HepG2 (cell line): Measurements from ENCODE around the gene PGPEP1. TPM values are rescaled to one million over a fixed set of nuclear protein-coding genes. Genes with fewer than 3 reads are reported as not detected.

Experiments
- ATAC-seq: fragments of 200-7000 bp; cut with Tn5 transposase; 3 replicates; pipeline ENCODE4 v1.9.1; 2020; ENCODE audit warnings: mild to moderate bottlenecking, moderate library complexity
- BruUV-seq: library from RNA; stranded (reverse); fragments of 400-500 nt; replicated peaks from 2 replicates; lab custom pipeline; 2021; lab: Mats Ljungman, UMichigan
- CTCF ChIA-PET: fragments of 300-600 bp; formaldehyde crosslinking; extraction: SDS; loops from one replicate; lab custom pipeline; 2021; ENCODE audit warnings: low total read pairs, inconsistent platforms, low intra/inter-chr PET ratio; lab: Yijun Ruan, JAX
- POLR2A ChIA-PET: fragments of 350-600 bp; sonication (Branson Sonifier 250); formaldehyde crosslinking; loops from one replicate; lab custom pipeline; 2020; ENCODE audit warnings: antibody characterized with exemption, inconsistent platforms; lab: Yijun Ruan, JAX
- DNase-seq: peaks from one replicate; pipeline ENCODE4 v3.0.0-alpha.2; 2015; ENCODE audit warnings: low spot score
- FAIRE-seq: peaks from 3 replicates; lab custom pipeline; 2011; peaks lifted over from hg19 to GRCh38; lab: Jason Lieb, UNC
- H2AFZ ChIP-seq: one replicate; pipeline ENCODE4 v1.6.1; 2011; ENCODE audit warnings: low read length, inconsistent platforms
- H3K27ac ChIP-seq: fragments of 300-600 bp; 3 replicates; pipeline ENCODE4 v1.8.0; 2011; ENCODE audit warnings: mixed run types, mild to moderate bottlenecking, mixed read lengths, low read length, inconsistent platforms; ENCODE audit not compliant: insufficient read depth; ENCODE audit errors: extremely low read length
- H3K27me3 ChIP-seq, 2 experiments: fragments of 200-600 bp in 1 of 2; 2 replicates in 1 of 2; 3 replicates in 1 of 2; pipeline versions ENCODE4 v1.6.0 to v1.8.0; 2011; ENCODE audit warnings: low read length in 2 of 2, mild to moderate bottlenecking in 2 of 2, moderate library complexity in 2 of 2, inconsistent platforms in 1 of 2; ENCODE audit not compliant: insufficient read depth in 2 of 2, control insufficient read depth in 1 of 2
- H3K36me3 ChIP-seq, 2 experiments: fragments of 200-600 bp in 1 of 2; replicated peaks in 1 of 2; 2 replicates in 1 of 2; 3 replicates in 1 of 2; pipeline versions ENCODE4 v1.5.1 to v1.8.0; 2011; ENCODE audit warnings: low read length in 2 of 2, inconsistent platforms in 1 of 2; ENCODE audit not compliant: insufficient read depth in 2 of 2, control insufficient read depth in 1 of 2
- H3K4me1 ChIP-seq: 2 replicates; pipeline ENCODE4 v1.5.1; 2012; ENCODE audit warnings: low read length, inconsistent platforms; ENCODE audit not compliant: insufficient read depth
- H3K4me2 ChIP-seq: 2 replicates; pipeline ENCODE4 v1.6.0; 2011; ENCODE audit warnings: low read depth, low read length, inconsistent platforms
- H3K4me3 ChIP-seq, 3 experiments: fragments of 200-600 bp in 1 of 3; sonication (generic), shearing (Covaris generic) in 1 of 3; replicated peaks in 1 of 3; 2 replicates each; pipeline ENCODE4 v1.5.1; 2011 to 2016; ENCODE audit warnings: low read length in 3 of 3, inconsistent platforms in 2 of 3, low read depth in 2 of 3, mild to moderate bottlenecking in 2 of 3, control low read depth in 1 of 3, mixed read lengths in 1 of 3; ENCODE audit not compliant: insufficient read depth in 1 of 3
- H3K79me2 ChIP-seq: one replicate; pipeline ENCODE4 v1.6.1; 2011; ENCODE audit warnings: low read length, inconsistent platforms; ENCODE audit not compliant: insufficient read depth
- H3K9ac ChIP-seq: 2 replicates; pipeline ENCODE4 v1.6.0; 2011; ENCODE audit warnings: mild to moderate bottlenecking, low read depth, low read length, inconsistent platforms; ENCODE audit not compliant: insufficient read depth
- H3K9me3 ChIP-seq: 2 replicates; pipeline ENCODE4 v1.5.1; 2012; ENCODE audit warnings: mild to moderate bottlenecking, low read length
- H4K20me1 ChIP-seq: 2 replicates; pipeline ENCODE4 v1.6.0; 2011; ENCODE audit warnings: inconsistent platforms, mild to moderate bottlenecking, low read length, moderate library complexity; ENCODE audit not compliant: insufficient read depth
- AHR ChIP-seq: IDR thresholded peaks from 2 replicates; pipeline ENCODE4 v1.6.1; 2018; ENCODE audit warnings: missing genetic modification reagents, missing compliant biosample characterization
- FOXK1 ChIP-seq: sonication (generic); formaldehyde crosslinking; IDR thresholded peaks from 2 replicates; pipeline ENCODE4 v1.4.0; 2020; ENCODE audit warnings: low read depth, missing genetic modification reagents, borderline replicate concordance
- JUN ChIP-seq: sonication (generic); formaldehyde crosslinking; IDR thresholded peaks from 2 replicates; pipeline ENCODE4 v1.4.0; 2020; ENCODE audit warnings: mild to moderate bottlenecking, missing genetic modification reagents
- NR3C1 ChIP-seq: sonication (generic); formaldehyde crosslinking; IDR thresholded peaks from 2 replicates; pipeline ENCODE4 v1.4.0; 2020; ENCODE audit warnings: missing genetic modification reagents
- RBFOX2 ChIP-seq: fragments of 200-400 bp; formaldehyde crosslinking; IDR thresholded peaks from 2 replicates; pipeline ENCODE4 v1.6.1; 2017; ENCODE audit warnings: low read depth, mild to moderate bottlenecking, low read length
- SP4 ChIP-seq: sonication (generic); formaldehyde crosslinking; IDR thresholded peaks from 2 replicates; pipeline ENCODE4 v1.8.1; 2023; ENCODE audit warnings: mild to moderate bottlenecking, missing genetic modification reagents
- ZNF326 ChIP-seq: sonication (generic); formaldehyde crosslinking; IDR thresholded peaks from 2 replicates; pipeline ENCODE4 v1.4.0; 2020; ENCODE audit warnings: missing genetic modification reagents, borderline replicate concordance
- ZNF446 ChIP-seq: sonication (generic); formaldehyde crosslinking; IDR thresholded peaks from 2 replicates; pipeline ENCODE4 v1.5.0; 2020; ENCODE audit warnings: mild to moderate bottlenecking, missing genetic modification reagents
- ZNF530 ChIP-seq: sonication (generic); formaldehyde crosslinking; IDR thresholded peaks from 2 replicates; pipeline ENCODE4 v1.5.0; 2020; ENCODE audit warnings: low read depth, mild to moderate bottlenecking, missing genetic modification reagents
- ZSCAN12 ChIP-seq: sonication (generic); formaldehyde crosslinking; IDR thresholded peaks from 2 replicates; pipeline ENCODE4 v1.9.0; 2021; ENCODE audit warnings: mild to moderate bottlenecking, missing genetic modification reagents
- WGBS: methylation state at CpG from one replicate; pipeline ENCODE4 v1.1.6; 2017; ENCODE audit warnings: low lambda C conversion rate; 5-methylcytosine and 5-hydroxymethylcytosine counted together
- in situ Hi-C: cut with HindIII; loops from 2 replicates; pipeline ENCODE4 v1.10.0; 2017; ENCODE audit warnings: low pct_unique_long_range_greater_than_20kb; ENCODE audit not compliant: extremely low pct_ligation_motif_present
- intact Hi-C: fragments of 100-400 bp; cut with micrococcal nuclease; formaldehyde crosslinking; loops from one replicate; pipeline ENCODE4 v1.10.0; 2022; ENCODE audit not compliant: unreplicated experiment
- polyA plus RNA-seq, 8 experiments: library from polyadenylated mRNA; depleted of rRNA in 3 of 8; stranded (reverse) in 7 of 8; unstranded in 1 of 8; fragments of >200 nt; fragmentation: Illumina TruSeq in 4 of 8; extraction: Trizol in 4 of 8; gene quantifications; 2 replicates each; pipeline versions ENCODE4 v1.2.1 to v1.2.3, GENCODE V29; 2011 to 2016; ENCODE audit warnings: low read depth in 4 of 8, missing spikeins in 1 of 8, mixed read lengths in 1 of 8; ENCODE audit not compliant: insufficient read depth in 1 of 8
- total RNA-seq, 5 experiments: library from RNA; depleted of rRNA; stranded (reverse); fragments of >200 nt; fragmentation: Illumina TruSeq; extraction: Trizol; gene quantifications; 2 replicates each; pipeline ENCODE4 v1.2.3, GENCODE V29; 2016; ENCODE audit warnings: low read depth in 1 of 5
- TF ChIP-seq, protein P1 (sequence below): IDR thresholded peaks from 2 replicates; pipeline ENCODE4 v1.6.1; 2012; ENCODE audit warnings: low read length, improper control_type of control experiment
- TF ChIP-seq, protein P2 (sequence below), 2 experiments: sonication (generic) in 1 of 2; formaldehyde crosslinking in 1 of 2; IDR thresholded peaks; 2 replicates each; pipeline versions ENCODE4 v1.6.1 to v1.9.0; 2014 to 2022; ENCODE audit warnings: antibody characterized with exemption in 1 of 2, borderline replicate concordance in 1 of 2, inconsistent platforms in 1 of 2, low read depth in 1 of 2, missing genetic modification reagents in 1 of 2

Gene PGPEP1
- total and polyA plus RNA-seq, 2 of the 13 experiments (the other 11 are each of a cell fraction or from before 2014, with no cell fraction given), result 53.1 to 56.6 TPM

DNA sequence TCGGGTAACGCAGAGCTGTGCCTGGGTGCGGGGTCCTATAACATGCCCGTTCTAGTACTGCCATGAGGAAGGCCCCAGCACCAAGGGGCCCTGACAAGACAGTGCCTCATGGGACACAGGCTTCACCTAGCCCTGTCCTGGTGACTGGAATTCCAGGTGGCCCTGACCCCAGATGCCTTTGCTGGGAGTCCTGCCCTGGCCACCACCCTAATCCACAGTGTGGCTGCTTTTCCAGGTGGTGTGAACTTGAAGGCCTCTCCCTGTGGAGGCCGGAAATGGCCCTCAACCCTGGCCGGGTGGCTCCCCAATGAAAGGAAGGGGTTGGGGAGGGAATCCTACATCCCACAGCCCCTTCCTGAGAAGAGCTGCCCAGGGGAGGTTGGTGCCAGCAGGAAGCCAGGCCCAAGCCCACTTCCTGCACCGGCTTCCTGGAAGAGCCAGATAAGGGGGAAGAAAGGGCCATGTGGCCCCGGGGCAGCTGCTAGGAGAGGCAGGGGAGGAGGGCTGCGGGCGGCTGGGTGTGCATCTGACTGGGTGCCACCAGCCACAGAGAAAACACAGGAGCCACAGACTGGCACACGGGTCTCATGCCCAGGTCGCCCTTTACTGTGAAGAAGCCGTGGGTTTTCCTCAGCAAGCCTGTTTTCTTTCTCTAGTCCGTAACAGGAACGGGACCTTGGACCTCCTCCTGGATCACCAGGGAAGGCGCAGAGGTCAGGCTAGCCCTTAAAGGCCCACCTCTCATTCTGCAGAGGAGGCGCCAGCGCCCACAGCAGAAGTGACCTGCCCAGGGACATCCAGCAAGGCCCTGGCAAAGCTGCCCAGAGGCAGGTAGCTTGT is 22.2 kb upstream of the PGPEP1 start:
- BruUV-seq, result no TSS peak
- Histone ChIP-seq H3K9me3 (no peaks in the 10 kb centered on the region), H2AFZ (no peak overlapping the region), H3K4me2 (peak overlapping the region; percentile 69), H3K9ac (peak overlapping the region; percentile 62), H3K4me1 (peaks cover 86% of the 10 kb centered on the region), H3K27me3 (no peaks in the 10 kb centered on the region), H3K27ac (peak overlapping the region; percentile 92), H3K4me3 (peak overlapping the region; percentile 20 to 60 (median 37); a peak in 5 of 6 replicates), H3K79me2 (peaks cover 23% of the 10 kb centered on the region), H3K36me3 (peaks cover 0 to 4% of the 10 kb centered on the region in 2 experiments; a peak in 2 of 5 replicates), H4K20me1 (no peaks in the 10 kb centered on the region)
- WGBS, result 57% methylated on average over 4 of the region's 18 CpGs
- intact Hi-C loops, result loop anchor here (1.0 kb wide), 1 partner anchor 14 kb away; no protein-coding TSS in a partner anchor
- peak; percentile 54 for DNase-seq
- in situ Hi-C loops, result no loop called here
- ChIA-PET POLR2A (interaction anchor here (0.7 to 11.4 kb wide), 11 partner anchors 10 to 103 kb away, joined by 3 to 278 read pairs (median 4); partner anchors contain the start of genes GDF15, IQCN and JUND), CTCF (no interaction called here)
- peak; percentile 56 for FAIRE-seq
- ATAC-seq, result peak; percentile 14
- 0 out of 2 replicates have a peak, but pooled peaks have one; percentile 31 for TF ChIP-seq SP4 (CRISPR knock-in tag)
- TF ChIP-seq ZNF530 (CRISPR knock-in tag), result no peak
- TF ChIP-seq ZNF446 (CRISPR knock-in tag), result no peak
- no peak for TF ChIP-seq NR3C1
- 0 out of 2 replicates have a peak, but pooled peaks have one; percentile 52 for TF ChIP-seq ZNF326
- TF ChIP-seq, protein P1, sequence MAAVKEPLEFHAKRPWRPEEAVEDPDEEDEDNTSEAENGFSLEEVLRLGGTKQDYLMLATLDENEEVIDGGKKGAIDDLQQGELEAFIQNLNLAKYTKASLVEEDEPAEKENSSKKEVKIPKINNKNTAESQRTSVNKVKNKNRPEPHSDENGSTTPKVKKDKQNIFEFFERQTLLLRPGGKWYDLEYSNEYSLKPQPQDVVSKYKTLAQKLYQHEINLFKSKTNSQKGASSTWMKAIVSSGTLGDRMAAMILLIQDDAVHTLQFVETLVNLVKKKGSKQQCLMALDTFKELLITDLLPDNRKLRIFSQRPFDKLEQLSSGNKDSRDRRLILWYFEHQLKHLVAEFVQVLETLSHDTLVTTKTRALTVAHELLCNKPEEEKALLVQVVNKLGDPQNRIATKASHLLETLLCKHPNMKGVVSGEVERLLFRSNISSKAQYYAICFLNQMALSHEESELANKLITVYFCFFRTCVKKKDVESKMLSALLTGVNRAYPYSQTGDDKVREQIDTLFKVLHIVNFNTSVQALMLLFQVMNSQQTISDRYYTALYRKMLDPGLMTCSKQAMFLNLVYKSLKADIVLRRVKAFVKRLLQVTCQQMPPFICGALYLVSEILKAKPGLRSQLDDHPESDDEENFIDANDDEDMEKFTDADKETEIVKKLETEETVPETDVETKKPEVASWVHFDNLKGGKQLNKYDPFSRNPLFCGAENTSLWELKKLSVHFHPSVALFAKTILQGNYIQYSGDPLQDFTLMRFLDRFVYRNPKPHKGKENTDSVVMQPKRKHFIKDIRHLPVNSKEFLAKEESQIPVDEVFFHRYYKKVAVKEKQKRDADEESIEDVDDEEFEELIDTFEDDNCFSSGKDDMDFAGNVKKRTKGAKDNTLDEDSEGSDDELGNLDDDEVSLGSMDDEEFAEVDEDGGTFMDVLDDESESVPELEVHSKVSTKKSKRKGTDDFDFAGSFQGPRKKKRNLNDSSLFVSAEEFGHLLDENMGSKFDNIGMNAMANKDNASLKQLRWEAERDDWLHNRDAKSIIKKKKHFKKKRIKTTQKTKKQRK, result no peak
- 0 out of 2 replicates have a peak, but pooled peaks have one; percentile 25 for TF ChIP-seq AHR (CRISPR knock-in tag)
- TF ChIP-seq RBFOX2, result peak; percentile 70
- TF ChIP-seq FOXK1 (CRISPR knock-in tag), result no peak
- TF ChIP-seq, protein P2, sequence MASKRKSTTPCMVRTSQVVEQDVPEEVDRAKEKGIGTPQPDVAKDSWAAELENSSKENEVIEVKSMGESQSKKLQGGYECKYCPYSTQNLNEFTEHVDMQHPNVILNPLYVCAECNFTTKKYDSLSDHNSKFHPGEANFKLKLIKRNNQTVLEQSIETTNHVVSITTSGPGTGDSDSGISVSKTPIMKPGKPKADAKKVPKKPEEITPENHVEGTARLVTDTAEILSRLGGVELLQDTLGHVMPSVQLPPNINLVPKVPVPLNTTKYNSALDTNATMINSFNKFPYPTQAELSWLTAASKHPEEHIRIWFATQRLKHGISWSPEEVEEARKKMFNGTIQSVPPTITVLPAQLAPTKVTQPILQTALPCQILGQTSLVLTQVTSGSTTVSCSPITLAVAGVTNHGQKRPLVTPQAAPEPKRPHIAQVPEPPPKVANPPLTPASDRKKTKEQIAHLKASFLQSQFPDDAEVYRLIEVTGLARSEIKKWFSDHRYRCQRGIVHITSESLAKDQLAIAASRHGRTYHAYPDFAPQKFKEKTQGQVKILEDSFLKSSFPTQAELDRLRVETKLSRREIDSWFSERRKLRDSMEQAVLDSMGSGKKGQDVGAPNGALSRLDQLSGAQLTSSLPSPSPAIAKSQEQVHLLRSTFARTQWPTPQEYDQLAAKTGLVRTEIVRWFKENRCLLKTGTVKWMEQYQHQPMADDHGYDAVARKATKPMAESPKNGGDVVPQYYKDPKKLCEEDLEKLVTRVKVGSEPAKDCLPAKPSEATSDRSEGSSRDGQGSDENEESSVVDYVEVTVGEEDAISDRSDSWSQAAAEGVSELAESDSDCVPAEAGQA (IDR thresholded peaks at IDR 0.05; ENCODE audit: low read depth), result peak; percentile 10; the same call in 1 of the 2 replicates
- TF ChIP-seq, protein P2 (CRISPR knock-in tag; IDR thresholded peaks at IDR 0.05; ENCODE audit: borderline replicate concordance), result no peak
- TF ChIP-seq JUN (CRISPR knock-in tag), result no peak
- no peak for TF ChIP-seq ZSCAN12 (CRISPR knock-in tag)
